ENCODE measurements around the gene EXOSC1.
"Not testable (repeated sequence)": the region's sequence is repeated elsewhere in the genome, so short reads cannot be mapped to it uniquely, and the experiment has no call there.

The EXOSC1 gene

GRCh38 chr10:97479939-97480338 is 34.1 kb upstream of the EXOSC1 start:
- Histone ChIP-seq H3K36me3 (ENCODE audit: control insufficient read depth in 5 of 5, insufficient read depth in 5 of 5, low read length in 5 of 5) (peaks cover 19 to 70% (median 57%) of the 10 kb centered on the region in 5 donors), H3K9me3 (ENCODE audit: control insufficient read depth in 5 of 5, low read length in 5 of 5) (no peaks in the 10 kb centered on the region), H3K27me3 (ENCODE audit: control insufficient read depth in 5 of 5, insufficient read depth in 4 of 5, low read length in 5 of 5) (no peaks in the 10 kb centered on the region), H3K4me3 (ENCODE audit: low read depth in 1 of 5, low read length in 5 of 5) (no peak overlapping the region), H3K27ac (ENCODE audit: low read depth, low read length) (no peak overlapping the region), H3K4me1 (ENCODE audit: control insufficient read depth in 5 of 5, insufficient read depth in 5 of 5, low read length in 5 of 5) (peaks cover 0 to 10% (median 6%) of the 10 kb centered on the region in 5 donors), H3K9ac (ENCODE audit: low read length in 5 of 5) (no peak overlapping the region)

- not testable (repeated sequence) for H3K27me3 ChIP-seq (ENCODE audit: control insufficient read depth in 5 of 5, insufficient read depth in 4 of 5, low read length in 5 of 5); H3K9ac ChIP-seq (ENCODE audit: low read length in 5 of 5); H3K4me3 ChIP-seq (ENCODE audit: low read depth in 1 of 5, low read length in 5 of 5); H3K9me3 ChIP-seq (ENCODE audit: control insufficient read depth in 5 of 5, low read length in 5 of 5); H3K27ac ChIP-seq (ENCODE audit: low read depth, low read length)
- H3K36me3 ChIP-seq (ENCODE audit: control insufficient read depth in 5 of 5, insufficient read depth in 5 of 5, low read length in 5 of 5), result peaks cover 23 to 75% (median 61%) of the 10 kb centered on the region in 5 donors
- H3K4me1 ChIP-seq (ENCODE audit: control insufficient read depth in 5 of 5, insufficient read depth in 5 of 5, low read length in 5 of 5), result peaks cover 0 to 10% (median 6%) of the 10 kb centered on the region in 5 donors
Observed at GRCh38 chr10:97479410-97479809, 33.6 kb upstream of the EXOSC1 start.

- Histone ChIP-seq H3K9ac (ENCODE audit: low read length in 5 of 5) (no peak overlapping the region), H3K27me3 (ENCODE audit: control insufficient read depth in 5 of 5, insufficient read depth in 4 of 5, low read length in 5 of 5) (no peaks in the 10 kb centered on the region), H3K27ac (ENCODE audit: low read depth, low read length) (no peak overlapping the region), H3K4me1 (ENCODE audit: control insufficient read depth in 5 of 5, insufficient read depth in 5 of 5, low read length in 5 of 5) (peaks cover 0 to 8% (median 6%) of the 10 kb centered on the region in 5 donors), H3K36me3 (ENCODE audit: control insufficient read depth in 5 of 5, insufficient read depth in 5 of 5, low read length in 5 of 5) (peaks cover 21 to 88% (median 74%) of the 10 kb centered on the region in 5 donors), H3K4me3 (ENCODE audit: low read depth in 1 of 5, low read length in 5 of 5) (no peak overlapping the region), H3K9me3 (ENCODE audit: control insufficient read depth in 5 of 5, low read length in 5 of 5) (no peaks in the 10 kb centered on the region)
Observed at GRCh38 chr10:97475936-97476594, 30.3 kb upstream of the EXOSC1 start.

- H3K9ac ChIP-seq (ENCODE audit: low read length in 5 of 5), result no peak overlapping the region
- H3K27me3 ChIP-seq (ENCODE audit: control insufficient read depth in 5 of 5, insufficient read depth in 4 of 5, low read length in 5 of 5), result no peaks in the 10 kb centered on the region
- H3K9me3 ChIP-seq (ENCODE audit: control insufficient read depth in 5 of 5, low read length in 5 of 5), result no peaks in the 10 kb centered on the region
- no peak overlapping the region for H3K27ac ChIP-seq (ENCODE audit: low read depth, low read length)
- H3K36me3 ChIP-seq (ENCODE audit: control insufficient read depth in 5 of 5, insufficient read depth in 5 of 5, low read length in 5 of 5), result peaks cover 30 to 87% (median 73%) of the 10 kb centered on the region in 5 donors
- H3K4me3 ChIP-seq (ENCODE audit: low read depth in 1 of 5, low read length in 5 of 5), result no peak overlapping the region
- peaks cover 0 to 8% (median 6%) of the 10 kb centered on the region in 5 donors for H3K4me1 ChIP-seq (ENCODE audit: control insufficient read depth in 5 of 5, insufficient read depth in 5 of 5, low read length in 5 of 5)
Observed at GRCh38 chr10:97474918-97475317, 29.1 kb upstream of the EXOSC1 start.

GRCh38 chr10:97468781-97469180 is 23.0 kb upstream of the EXOSC1 start:
- Histone ChIP-seq H3K4me1 (ENCODE audit: control insufficient read depth in 5 of 5, insufficient read depth in 5 of 5, low read length in 5 of 5) (peaks cover 4 to 25% (median 19%) of the 10 kb centered on the region in 5 donors), H3K36me3 (ENCODE audit: control insufficient read depth in 5 of 5, insufficient read depth in 5 of 5, low read length in 5 of 5) (peaks cover 24 to 87% (median 76%) of the 10 kb centered on the region in 5 donors)
- not testable (repeated sequence) for H3K27ac ChIP-seq (ENCODE audit: low read depth, low read length); H3K9me3 ChIP-seq (ENCODE audit: control insufficient read depth in 5 of 5, low read length in 5 of 5); H3K4me3 ChIP-seq (ENCODE audit: low read depth in 1 of 5, low read length in 5 of 5); H3K9ac ChIP-seq (ENCODE audit: low read length in 5 of 5); H3K27me3 ChIP-seq (ENCODE audit: control insufficient read depth in 5 of 5, insufficient read depth in 4 of 5, low read length in 5 of 5)

- Histone ChIP-seq H3K4me1 (ENCODE audit: control insufficient read depth in 5 of 5, insufficient read depth in 5 of 5, low read length in 5 of 5) (peaks cover 4 to 27% (median 19%) of the 10 kb centered on the region in 5 donors), H3K27ac (ENCODE audit: low read depth, low read length) (no peak overlapping the region), H3K36me3 (ENCODE audit: control insufficient read depth in 5 of 5, insufficient read depth in 5 of 5, low read length in 5 of 5) (peaks cover 19 to 87% (median 75%) of the 10 kb centered on the region in 5 donors), H3K4me3 (ENCODE audit: low read depth in 1 of 5, low read length in 5 of 5) (no peak overlapping the region), H3K27me3 (ENCODE audit: control insufficient read depth in 5 of 5, insufficient read depth in 4 of 5, low read length in 5 of 5) (no peaks in the 10 kb centered on the region), H3K9me3 (ENCODE audit: control insufficient read depth in 5 of 5, low read length in 5 of 5) (no peaks in the 10 kb centered on the region), H3K9ac (ENCODE audit: low read length in 5 of 5) (no peak overlapping the region)
Observed at GRCh38 chr10:97468162-97468561, 22.4 kb upstream of the EXOSC1 start.

GRCh38 chr10:97466755-97467154 is 20.9 kb upstream of the EXOSC1 start:
- Histone ChIP-seq H3K27ac (ENCODE audit: low read depth, low read length) (peak overlapping the region; percentile 27), H3K4me3 (ENCODE audit: low read depth in 1 of 5, low read length in 5 of 5) (no peak overlapping the region), H3K4me1 (ENCODE audit: control insufficient read depth in 5 of 5, insufficient read depth in 5 of 5, low read length in 5 of 5) (peaks cover 4 to 27% (median 19%) of the 10 kb centered on the region in 5 donors), H3K9me3 (ENCODE audit: control insufficient read depth in 5 of 5, low read length in 5 of 5) (no peaks in the 10 kb centered on the region), H3K27me3 (ENCODE audit: control insufficient read depth in 5 of 5, insufficient read depth in 4 of 5, low read length in 5 of 5) (no peaks in the 10 kb centered on the region), H3K9ac (ENCODE audit: low read length in 5 of 5) (no peak overlapping the region), H3K36me3 (ENCODE audit: control insufficient read depth in 5 of 5, insufficient read depth in 5 of 5, low read length in 5 of 5) (peaks cover 19 to 87% (median 80%) of the 10 kb centered on the region in 5 donors)

- Histone ChIP-seq H3K36me3 (ENCODE audit: control insufficient read depth in 5 of 5, insufficient read depth in 5 of 5, low read length in 5 of 5) (peaks cover 20 to 95% (median 88%) of the 10 kb centered on the region in 5 donors), H3K27me3 (ENCODE audit: control insufficient read depth in 5 of 5, insufficient read depth in 4 of 5, low read length in 5 of 5) (no peaks in the 10 kb centered on the region), H3K27ac (ENCODE audit: low read depth, low read length) (peak overlapping the region; percentile 27)
Observed at GRCh38 chr10:97465982-97466381, 20.2 kb upstream of the EXOSC1 start.

GRCh38 chr10:97464226-97464625 is 18.4 kb upstream of the EXOSC1 start:
- no peaks in the 10 kb centered on the region for H3K27me3 ChIP-seq (ENCODE audit: control insufficient read depth in 5 of 5, insufficient read depth in 4 of 5, low read length in 5 of 5)
- H3K4me3 ChIP-seq (ENCODE audit: low read depth in 1 of 5, low read length in 5 of 5), result no peak overlapping the region
- no peak overlapping the region for H3K9ac ChIP-seq (ENCODE audit: low read length in 5 of 5)
- peaks cover 4 to 27% (median 19%) of the 10 kb centered on the region in 5 donors for H3K4me1 ChIP-seq (ENCODE audit: control insufficient read depth in 5 of 5, insufficient read depth in 5 of 5, low read length in 5 of 5)
- no peak overlapping the region for H3K27ac ChIP-seq (ENCODE audit: low read depth, low read length)
- peaks cover 11 to 95% (median 89%) of the 10 kb centered on the region in 5 donors for H3K36me3 ChIP-seq (ENCODE audit: control insufficient read depth in 5 of 5, insufficient read depth in 5 of 5, low read length in 5 of 5)
- H3K9me3 ChIP-seq (ENCODE audit: control insufficient read depth in 5 of 5, low read length in 5 of 5), result no peaks in the 10 kb centered on the region

More at GRCh38 chr10:97465982-97466381, 20.2 kb upstream of the EXOSC1 start:
- no peaks in the 10 kb centered on the region for H3K9me3 ChIP-seq (ENCODE audit: control insufficient read depth in 5 of 5, low read length in 5 of 5)
- H3K4me3 ChIP-seq (ENCODE audit: low read depth in 1 of 5, low read length in 5 of 5), result peak overlapping the region in 1 of 5 donors; percentile 19
- no peak overlapping the region for H3K9ac ChIP-seq (ENCODE audit: low read length in 5 of 5)
- peaks cover 4 to 27% (median 19%) of the 10 kb centered on the region in 5 donors for H3K4me1 ChIP-seq (ENCODE audit: control insufficient read depth in 5 of 5, insufficient read depth in 5 of 5, low read length in 5 of 5)

- no peaks in the 10 kb centered on the region for H3K9me3 ChIP-seq (ENCODE audit: control insufficient read depth in 5 of 5, low read length in 5 of 5)
- H3K4me1 ChIP-seq (ENCODE audit: control insufficient read depth in 5 of 5, insufficient read depth in 5 of 5, low read length in 5 of 5), result peaks cover 4 to 27% (median 19%) of the 10 kb centered on the region in 5 donors
- no peak overlapping the region for H3K9ac ChIP-seq (ENCODE audit: low read length in 5 of 5)
- H3K27ac ChIP-seq (ENCODE audit: low read depth, low read length), result no peak overlapping the region
- no peak overlapping the region for H3K4me3 ChIP-seq (ENCODE audit: low read depth in 1 of 5, low read length in 5 of 5)
- H3K36me3 ChIP-seq (ENCODE audit: control insufficient read depth in 5 of 5, insufficient read depth in 5 of 5, low read length in 5 of 5), result peaks cover 10 to 95% (median 90%) of the 10 kb centered on the region in 5 donors
- H3K27me3 ChIP-seq (ENCODE audit: control insufficient read depth in 5 of 5, insufficient read depth in 4 of 5, low read length in 5 of 5), result no peaks in the 10 kb centered on the region
Observed at GRCh38 chr10:97463363-97464132, 17.7 kb upstream of the EXOSC1 start.
